H1 (cell line): ENCODE measurements around the gene INSYN2A. TPM values are rescaled to one million over a fixed set of nuclear protein-coding genes. Genes with fewer than 3 reads are reported as not detected.

Experiments used
- CTCF ChIA-PET: fragments of 300-600 bp; sonication (Branson Sonifier 250); formaldehyde crosslinking; loops from one replicate; lab custom pipeline; 2021; ENCODE audit not compliant: partially characterized antibody; lab: Charles Lee
- POLR2A ChIA-PET: fragments of 300-600 bp; sonication (Branson Sonifier 250); formaldehyde crosslinking; loops from one replicate; lab custom pipeline; 2021; ENCODE audit warnings: inconsistent platforms; ENCODE audit not compliant: partially characterized antibody; lab: Charles Lee
- DNase-seq, 2 experiments: peaks; one replicate each; pipeline versions ENCODE4 v3.0.0 to v3.0.0-alpha.2; 2010 to 2022; ENCODE audit warnings: low spot score in 2 of 2, low read depth in 1 of 2, mixed read lengths in 1 of 2
- FAIRE-seq: peaks from 2 replicates; lab custom pipeline; 2011; peaks lifted over from hg19 to GRCh38; lab: Jason Lieb, UNC
- H2AFZ ChIP-seq: 2 replicates; pipeline ENCODE4 v1.8.1; 2012; ENCODE audit warnings: low read length, inconsistent platforms
- H2AK5ac ChIP-seq: 2 replicates; pipeline ENCODE4 v1.6.1; 2013; ENCODE audit warnings: low read depth, low read length
- H2BK120ac ChIP-seq: replicated peaks from 2 replicates; pipeline ENCODE3; 2013; ENCODE audit warnings: low read depth, low read length, inconsistent platforms
- H2BK12ac ChIP-seq: 2 replicates; pipeline ENCODE4 v1.6.1; 2013; ENCODE audit warnings: low read depth, low read length
- H2BK15ac ChIP-seq: 2 replicates; pipeline ENCODE4 v1.6.1; 2013; ENCODE audit warnings: low read length
- H2BK20ac ChIP-seq: 2 replicates; pipeline ENCODE4 v1.6.1; 2013; ENCODE audit warnings: low read length
- H2BK5ac ChIP-seq: 2 replicates; pipeline ENCODE4 v1.6.1; 2013; ENCODE audit warnings: low read depth, low read length
- H3K14ac ChIP-seq: 2 replicates; pipeline ENCODE4 v1.6.1; 2013; ENCODE audit warnings: inconsistent platforms; ENCODE audit not compliant: insufficient read length
- H3K18ac ChIP-seq: 2 replicates; pipeline ENCODE4 v1.6.1; 2013; ENCODE audit warnings: low read length; ENCODE audit errors: extremely low read depth
- H3K23ac ChIP-seq: 2 replicates; pipeline ENCODE4 v1.6.1; 2013; ENCODE audit warnings: inconsistent platforms; ENCODE audit not compliant: insufficient read length
- H3K23me2 ChIP-seq: 2 replicates; pipeline ENCODE4 v1.6.1; 2013; ENCODE audit warnings: low read depth, low read length
- H3K27ac ChIP-seq: 2 replicates; pipeline ENCODE4 v1.6.1; 2011; ENCODE audit warnings: low read depth, low read length, inconsistent platforms
- H3K27me3 ChIP-seq, 4 experiments: replicated peaks in 1 of 4; 1 replicate in 1 of 4; 2 replicates in 3 of 4; pipeline versions ENCODE4 v1.6.1 to v1.8.1; 2011 to 2013; ENCODE audit warnings: low read length in 3 of 4, mild to moderate bottlenecking in 3 of 4, inconsistent platforms in 2 of 4, mixed read lengths in 2 of 4, moderate library complexity in 1 of 4; ENCODE audit not compliant: control insufficient read depth in 3 of 4, insufficient read depth in 3 of 4; ENCODE audit errors: extremely low read depth in 1 of 4
- H3K36me3 ChIP-seq, 4 experiments: 2 replicates each; pipeline versions ENCODE4 v1.6.1 to v1.8.1; 2011 to 2013; ENCODE audit warnings: mild to moderate bottlenecking in 4 of 4, low read length in 3 of 4, moderate library complexity in 2 of 4, control low read depth in 1 of 4, inconsistent platforms in 1 of 4; ENCODE audit not compliant: insufficient read depth in 4 of 4, control insufficient read depth in 2 of 4
- H3K4ac ChIP-seq: replicated peaks from 2 replicates; pipeline ENCODE3; 2013; ENCODE audit warnings: low read length, low read depth, mixed read lengths, inconsistent platforms; ENCODE audit not compliant: insufficient read length
- H3K4me1 ChIP-seq, 4 experiments: replicated peaks in 1 of 4; 1 replicate in 1 of 4; 2 replicates in 3 of 4; pipeline versions ENCODE4 v1.6.1 to v1.8.1; 2011 to 2013; ENCODE audit warnings: low read length in 3 of 4, inconsistent platforms in 2 of 4, mixed read lengths in 1 of 4; ENCODE audit not compliant: insufficient read depth in 4 of 4, control insufficient read depth in 3 of 4
- H3K4me2 ChIP-seq, 2 experiments: 2 replicates each; pipeline versions ENCODE4 v1.6.1 to v1.8.1; 2011 to 2013; ENCODE audit warnings: low read depth in 2 of 2, low read length in 2 of 2, control low read depth in 1 of 2, inconsistent platforms in 1 of 2, mild to moderate bottlenecking in 1 of 2; ENCODE audit not compliant: insufficient read depth in 1 of 2
- H3K4me3 ChIP-seq, 4 experiments: fragments of 200-600, 300-600 bp in 1 of 4; sonication (generic), shearing (Covaris generic), sonication (Bioruptor Twin) in 1 of 4; 2 replicates each; pipeline versions ENCODE4 v1.5.1 to v1.8.1; 2011 to 2016; ENCODE audit warnings: low read length in 4 of 4, low read depth in 3 of 4, control low read depth in 2 of 4, inconsistent platforms in 2 of 4, mild to moderate bottlenecking in 2 of 4, mixed read lengths in 1 of 4, moderate library complexity in 1 of 4; ENCODE audit not compliant: insufficient read depth in 2 of 4; ENCODE audit errors: extremely low read depth in 1 of 4
- H3K56ac ChIP-seq: replicated peaks from 2 replicates; pipeline ENCODE3; 2013; ENCODE audit warnings: low read depth, mild to moderate bottlenecking, mixed read lengths, low read length, inconsistent platforms; ENCODE audit not compliant: insufficient read length
- H3K79me1 ChIP-seq: 2 replicates; pipeline ENCODE4 v1.6.1; 2013; ENCODE audit warnings: low read depth, low read length, control low read depth
- H3K79me2 ChIP-seq, 2 experiments: 2 replicates each; pipeline versions ENCODE4 v1.6.1 to v1.8.1; 2012 to 2013; ENCODE audit warnings: low read length in 2 of 2, mild to moderate bottlenecking in 2 of 2, inconsistent platforms in 1 of 2; ENCODE audit not compliant: insufficient read depth in 2 of 2, control insufficient read depth in 1 of 2
- H3K9ac ChIP-seq, 4 experiments: replicated peaks in 1 of 4; 1 replicate in 1 of 4; 2 replicates in 3 of 4; pipeline versions ENCODE4 v1.6.1 to v1.8.1; 2011 to 2013; ENCODE audit warnings: low read depth in 3 of 4, low read length in 3 of 4, control low read depth in 2 of 4, mild to moderate bottlenecking in 2 of 4, moderate library complexity in 2 of 4, inconsistent platforms in 1 of 4; ENCODE audit errors: extremely low read depth in 1 of 4
- H3K9me3 ChIP-seq, 2 experiments: 2 replicates each; pipeline versions ENCODE4 v1.6.1 to v1.8.1; 2012 to 2013; ENCODE audit warnings: mild to moderate bottlenecking in 2 of 2, moderate library complexity in 2 of 2, control low read depth in 1 of 2, inconsistent platforms in 1 of 2, low read depth in 1 of 2, low read length in 1 of 2, mixed read lengths in 1 of 2; ENCODE audit not compliant: insufficient read depth in 2 of 2
- H4K20me1 ChIP-seq, 2 experiments: replicated peaks in 1 of 2; 2 replicates each; pipeline versions ENCODE3 to v1.8.1; 2011 to 2013; ENCODE audit warnings: inconsistent platforms in 2 of 2, low read length in 2 of 2, mild to moderate bottlenecking in 1 of 2; ENCODE audit not compliant: insufficient read depth in 2 of 2, control insufficient read depth in 1 of 2
- H4K5ac ChIP-seq: 2 replicates; pipeline ENCODE4 v1.6.1; 2013; ENCODE audit warnings: low read length, low read depth, mixed read lengths, inconsistent platforms; ENCODE audit not compliant: insufficient read length
- H4K8ac ChIP-seq: 2 replicates; pipeline ENCODE4 v1.8.0; 2013; ENCODE audit warnings: mild to moderate bottlenecking, moderate library complexity, low read length, inconsistent platforms; ENCODE audit not compliant: insufficient read depth; ENCODE audit errors: extremely low read depth
- H4K91ac ChIP-seq: replicated peaks from 2 replicates; pipeline ENCODE3; 2013; ENCODE audit warnings: low read length, mixed read lengths, inconsistent platforms; ENCODE audit not compliant: insufficient read length
- ATF2 ChIP-seq: IDR thresholded peaks from 2 replicates; pipeline ENCODE4 v1.6.1; 2012; ENCODE audit warnings: low read length, inconsistent platforms
- BCL11A ChIP-seq, 2 experiments: IDR thresholded peaks; one replicate each; pipeline ENCODE4 v1.6.1; 2011; ENCODE audit warnings: low read depth in 2 of 2, low read length in 2 of 2, mild to moderate bottlenecking in 2 of 2
- CREB1 ChIP-seq: IDR thresholded peaks from 2 replicates; pipeline ENCODE4 v1.6.1; 2012; ENCODE audit warnings: inconsistent platforms
- MAFK ChIP-seq: IDR thresholded peaks from 2 replicates; pipeline ENCODE4 v1.6.1; 2012; ENCODE audit warnings: low read depth, mild to moderate bottlenecking, improper control_type of control experiment, low read length
- MAX ChIP-seq: IDR thresholded peaks from 2 replicates; pipeline ENCODE4 v1.6.1; 2012; ENCODE audit warnings: inconsistent platforms
- NANOG ChIP-seq: IDR thresholded peaks from 2 replicates; pipeline ENCODE4 v1.6.1; 2011; ENCODE audit warnings: low read length, low read depth, mild to moderate bottlenecking, inconsistent platforms; ENCODE audit not compliant: insufficient read depth, poor library complexity, severe bottlenecking
- PHF8 ChIP-seq: fragments of 200-600 bp; sonication (generic); conservative IDR thresholded peaks from 2 replicates; pipeline ENCODE4 v1.7.1; 2012; ENCODE audit warnings: low read depth, mild to moderate bottlenecking, inconsistent platforms, low read length, moderate library complexity
- RAD21 ChIP-seq, 2 experiments: IDR thresholded peaks in 1 of 2; conservative IDR thresholded peaks in 1 of 2; 2 replicates each; pipeline ENCODE4 v1.6.1; 2011; ENCODE audit warnings: low read depth in 2 of 2, low read length in 2 of 2, improper control_type of control experiment in 1 of 2, inconsistent platforms in 1 of 2, mild to moderate bottlenecking in 1 of 2, moderate library complexity in 1 of 2
- RFX5 ChIP-seq: IDR thresholded peaks from 2 replicates; pipeline ENCODE4 v1.6.1; 2011; ENCODE audit warnings: low read depth, low read length, improper control_type of control experiment, borderline replicate concordance
- SP1 ChIP-seq: IDR thresholded peaks from 2 replicates; pipeline ENCODE4 v1.6.1; 2011; ENCODE audit warnings: low read depth, low read length
- WGBS, 2 experiments: shearing (Covaris generic) in 1 of 2; methylation state at CpG; one replicate each; pipeline versions ENCODE4 v1.1.6 to v1.1.7; 2013 to 2015; ENCODE audit warnings: low lambda C conversion rate in 2 of 2, mixed read lengths in 2 of 2, inconsistent platforms in 1 of 2, low coverage in 1 of 2, missing lambda C conversion rate in 1 of 2; ENCODE audit not compliant: insufficient replicate concordance in 2 of 2, insufficient coverage in 1 of 2, insufficient read length in 1 of 2; ENCODE audit errors: extremely low coverage in 1 of 2, missing lambda C conversion rate in 1 of 2; 5-methylcytosine and 5-hydroxymethylcytosine counted together
- polyA plus RNA-seq, 7 experiments: library from polyadenylated mRNA; depleted of rRNA in 3 of 7; stranded (reverse) in 5 of 7; unstranded in 2 of 7; fragments of >200 nt in 5 of 7; fragments of 200-250 nt in 2 of 7; gene quantifications; 1 replicate in 5 of 7; 2 replicates in 1 of 7; 4 replicates in 1 of 7; pipeline versions ENCODE4 v1.2.1 to v1.2.3, GENCODE V29; 2011 to 2013; ENCODE audit warnings: missing spikeins in 2 of 7, mixed read lengths in 2 of 7
- total RNA-seq: library from RNA; stranded (reverse); fragmentation: NEBNext Ultra II Directional; extraction: Animal tissue kit (Norgen Biotek cat#: 25700); gene quantifications from 2 replicates; pipeline ENCODE4 v1.2.1, GENCODE V29; 2021

INSYN2A gene
- total and polyA plus RNA-seq, 2 of the 8 experiments (the other 6 are each of a cell fraction or from before 2014, with no cell fraction given) = 0.11 to 0.19 TPM

DNA sequence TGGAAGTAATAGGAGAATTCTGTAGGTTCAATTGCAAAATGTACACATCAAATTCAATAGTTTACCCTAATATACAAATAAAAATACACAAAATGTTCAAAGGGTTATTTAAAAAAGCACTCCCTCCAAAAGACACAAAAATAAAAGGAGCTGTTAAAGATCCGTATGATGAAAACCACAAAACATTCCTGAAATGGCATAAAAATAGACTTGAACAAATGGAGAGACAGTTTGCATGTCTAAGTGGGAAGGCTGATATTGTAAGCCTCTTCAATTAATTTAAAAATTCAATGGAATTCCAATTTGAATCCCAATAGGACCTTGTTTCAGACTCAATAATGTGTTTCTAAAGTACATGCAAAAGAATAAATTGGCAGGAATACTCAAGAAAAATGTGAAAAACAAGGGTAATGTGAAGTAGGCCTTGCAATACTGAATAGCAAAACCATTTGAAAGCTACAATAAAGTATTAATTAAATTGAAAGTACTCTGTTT is 38.0 kb upstream of the INSYN2A start:
- no peak overlapping the region for H3K9ac ChIP-seq
- TF ChIP-seq BCL11A (IDR thresholded peaks at IDR 0.05; ENCODE audit: low read depth in 2 of 2, low read length in 2 of 2) (no peak), MAFK (no peak), PHF8 (no peak), SP1 (no peak), MAX (no peak), NANOG (no peak), RFX5 (no peak), RAD21 (IDR thresholded peaks at IDR 0.05 in 1 of 2, conservative IDR thresholded peaks at IDR 0.05 in 1 of 2; ENCODE audit: low read depth in 2 of 2, low read length in 2 of 2) (no peak), ATF2 (no peak), CREB1 (no peak)
- H3K23ac ChIP-seq = no peak overlapping the region
- 74% methylated on average over 1 of the region's 1 CpG; no CpG with 5 or more reads in 1 of the 2 experiments for WGBS, 2 experiments
- peaks cover 0 to 4% (median 0%) of the 10 kb centered on the region in 4 experiments; a peak in 1 of 7 replicates for H3K4me1 ChIP-seq
- no peak for FAIRE-seq
- no peaks in the 10 kb centered on the region for H3K27me3 ChIP-seq
- no peak overlapping the region for H4K8ac ChIP-seq
- H3K4me2 ChIP-seq = no peak overlapping the region
- H3K4me3 ChIP-seq = no peak overlapping the region
- no peak overlapping the region for H3K18ac ChIP-seq
- no peak overlapping the region for H2BK5ac ChIP-seq
- H4K5ac ChIP-seq = no peak overlapping the region
- H3K79me2 ChIP-seq = no peaks in the 10 kb centered on the region
- no peak overlapping the region for H2AFZ ChIP-seq
- no peak for DNase-seq
- H3K14ac ChIP-seq = no peak overlapping the region
- peaks cover 2 to 3% of the 10 kb centered on the region in 2 experiments for H4K20me1 ChIP-seq
- ChIA-PET POLR2A (no interaction called here), CTCF (interaction anchor here (1.8 kb wide), 1 partner anchor 9 kb away, joined by 4 read pairs; no protein-coding TSS in a partner anchor)
- H3K36me3 ChIP-seq = no peaks in the 10 kb centered on the region
- no peaks in the 10 kb centered on the region for H3K79me1 ChIP-seq
- no peaks in the 10 kb centered on the region for H3K9me3 ChIP-seq
- H2BK12ac ChIP-seq = no peak overlapping the region
- H2BK120ac ChIP-seq = no peak overlapping the region
- no peak overlapping the region for H2BK15ac ChIP-seq
- H3K23me2 ChIP-seq = no peaks in the 10 kb centered on the region
- H3K27ac ChIP-seq = no peak overlapping the region
- no peak overlapping the region for H4K91ac ChIP-seq
- H3K56ac ChIP-seq = no peak overlapping the region
- no peak overlapping the region for H2AK5ac ChIP-seq
- H2BK20ac ChIP-seq = no peak overlapping the region
- no peak overlapping the region for H3K4ac ChIP-seq
